AG09309 (cell line): ENCODE data around the gene CCDC30.

Source experiments
- DNase-seq: peaks from one replicate; pipeline ENCODE4 v3.0.0-alpha.2; 2010; ENCODE audit warnings: low read depth
- H3K4me3 ChIP-seq: 2 replicates; pipeline ENCODE4 v1.5.1; 2011; ENCODE audit warnings: mild to moderate bottlenecking, low read depth, low read length, moderate library complexity; ENCODE audit not compliant: control insufficient read depth
- CTCF ChIP-seq: IDR thresholded peaks from 2 replicates; pipeline ENCODE4 v1.5.1; 2011; ENCODE audit warnings: mild to moderate bottlenecking, low read depth, low read length, inconsistent platforms; ENCODE audit not compliant: insufficient read depth, control insufficient read depth; ENCODE audit errors: missing control alignments

The CCDC30 gene

GRCh38 chr1:42442662-42443061 is 20.4 kb upstream of the CCDC30 start:
- no peak for DNase-seq
- no peak overlapping the region for H3K4me3 ChIP-seq
- TF ChIP-seq CTCF, result no peak

GRCh38 chr1:42449256-42449655 is 13.8 kb upstream of the CCDC30 start:
- no peak for DNase-seq
- TF ChIP-seq CTCF, result no peak
- no peak overlapping the region for H3K4me3 ChIP-seq

- H3K4me3 ChIP-seq, result no peak overlapping the region
- no peak for DNase-seq
- TF ChIP-seq CTCF, result no peak
These were observed 13.0 kb upstream of the CCDC30 start for GRCh38 chr1:42450061-42450460.

GRCh38 chr1:42453386-42453785 is 9.7 kb upstream of the CCDC30 start:
- no peak for DNase-seq
- no peak overlapping the region for H3K4me3 ChIP-seq
- no peak for TF ChIP-seq CTCF

GRCh38 chr1:42454403-42454802 is 8.7 kb upstream of the CCDC30 start:
- H3K4me3 ChIP-seq, result no peak overlapping the region
- TF ChIP-seq CTCF, result no peak
- DNase-seq, result no peak

GRCh38 chr1:42456010-42456753 is 6.9 kb upstream of the CCDC30 start, which contains the start of the genes PPCS and ZMYND12:
Gene PPCS, plus strand, starts transcription at chr1:42456543. Its CDS starts 23 bp downstream, at chr1:42456566.
Gene ZMYND12, minus strand, starts transcription at chr1:42456022. Its CDS starts 25 bp downstream, at chr1:42455997.
- H3K4me3 ChIP-seq, result peak within 1 kb of the TSS; percentile 92
- DNase-seq, result peak; percentile 48
- TF ChIP-seq CTCF, result no peak

GRCh38 chr1:42456754-42457089 is 6.4 kb upstream of the CCDC30 start:
- no peak for DNase-seq
- peak overlapping the region; percentile 92 for H3K4me3 ChIP-seq
- no peak for TF ChIP-seq CTCF
